DND-41 (cell line): ENCODE data around the gene NKD2.
"Not testable (repeated sequence)": the region's sequence is repeated elsewhere in the genome, so short reads cannot be mapped to it uniquely, and the experiment has no call there.

Experiments used
- ATAC-seq: fragments of 200-7000 bp; cut with Tn5 transposase; 3 replicates; pipeline ENCODE4 v1.9.1; 2021; ENCODE audit warnings: low read depth; ENCODE audit not compliant: insufficient read depth
- DNase-seq: peaks from one replicate; pipeline ENCODE4 v3.0.0-alpha.2; 2020
- H2AFZ ChIP-seq: 2 replicates; pipeline ENCODE4 v1.6.0; 2012; ENCODE audit warnings: low read depth, low read length
- H3K27ac ChIP-seq: 2 replicates; pipeline ENCODE4 v1.5.1; 2012; ENCODE audit warnings: low read length, inconsistent platforms
- H3K27me3 ChIP-seq: fragments of 200-600 bp; sonication (generic); 2 replicates; pipeline ENCODE4 v1.6.0; 2012; ENCODE audit warnings: low read length, mild to moderate bottlenecking, inconsistent platforms; ENCODE audit not compliant: insufficient read depth, poor library complexity
- H3K36me3 ChIP-seq: 2 replicates; pipeline ENCODE4 v1.5.1; 2012; ENCODE audit warnings: low read length, inconsistent platforms; ENCODE audit not compliant: insufficient read depth
- H3K4me1 ChIP-seq: 2 replicates; pipeline ENCODE4 v1.5.1; 2012; ENCODE audit warnings: mild to moderate bottlenecking, low read length; ENCODE audit not compliant: insufficient read depth
- H3K4me2 ChIP-seq: 2 replicates; pipeline ENCODE4 v1.6.0; 2012; ENCODE audit warnings: mild to moderate bottlenecking, moderate library complexity, low read length, inconsistent platforms; ENCODE audit not compliant: insufficient read depth
- H3K4me3 ChIP-seq, 2 experiments: fragments of 200-600 bp in 1 of 2; shearing (Covaris generic) in 1 of 2; 2 replicates each; pipeline ENCODE4 v1.5.1; 2012 to 2016; ENCODE audit warnings: inconsistent platforms in 2 of 2, low read length in 2 of 2, mild to moderate bottlenecking in 2 of 2, low read depth in 1 of 2, moderate library complexity in 1 of 2
- H3K79me2 ChIP-seq: 2 replicates; pipeline ENCODE4 v1.6.0; 2012; ENCODE audit warnings: low read length, inconsistent platforms; ENCODE audit not compliant: insufficient read depth
- H3K9ac ChIP-seq: 2 replicates; pipeline ENCODE4 v1.6.0; 2012; ENCODE audit warnings: low read depth, mild to moderate bottlenecking, inconsistent platforms, low read length, moderate library complexity
- H3K9me3 ChIP-seq: 2 replicates; pipeline ENCODE4 v1.5.1; 2012; ENCODE audit warnings: low read length, moderate library complexity, mild to moderate bottlenecking, inconsistent platforms; ENCODE audit not compliant: insufficient read depth, severe bottlenecking
- H4K20me1 ChIP-seq: 2 replicates; pipeline ENCODE4 v1.6.0; 2012; ENCODE audit warnings: low read length; ENCODE audit not compliant: insufficient read depth
- EZH2 ChIP-seq: IDR thresholded peaks from 3 replicates; pipeline ENCODE4 v1.6.1; 2012; ENCODE audit warnings: borderline replicate concordance, low read depth, mild to moderate bottlenecking, moderate library complexity, low read length, inconsistent platforms; ENCODE audit not compliant: severe bottlenecking
- TF ChIP-seq, protein P1 (sequence below): IDR thresholded peaks from 2 replicates; pipeline ENCODE4 v1.5.1; 2012; ENCODE audit warnings: borderline replicate concordance, low read length, moderate library complexity, mild to moderate bottlenecking; ENCODE audit not compliant: poor library complexity, severe bottlenecking; ENCODE audit errors: extremely low read depth

NKD2 gene

DNA sequence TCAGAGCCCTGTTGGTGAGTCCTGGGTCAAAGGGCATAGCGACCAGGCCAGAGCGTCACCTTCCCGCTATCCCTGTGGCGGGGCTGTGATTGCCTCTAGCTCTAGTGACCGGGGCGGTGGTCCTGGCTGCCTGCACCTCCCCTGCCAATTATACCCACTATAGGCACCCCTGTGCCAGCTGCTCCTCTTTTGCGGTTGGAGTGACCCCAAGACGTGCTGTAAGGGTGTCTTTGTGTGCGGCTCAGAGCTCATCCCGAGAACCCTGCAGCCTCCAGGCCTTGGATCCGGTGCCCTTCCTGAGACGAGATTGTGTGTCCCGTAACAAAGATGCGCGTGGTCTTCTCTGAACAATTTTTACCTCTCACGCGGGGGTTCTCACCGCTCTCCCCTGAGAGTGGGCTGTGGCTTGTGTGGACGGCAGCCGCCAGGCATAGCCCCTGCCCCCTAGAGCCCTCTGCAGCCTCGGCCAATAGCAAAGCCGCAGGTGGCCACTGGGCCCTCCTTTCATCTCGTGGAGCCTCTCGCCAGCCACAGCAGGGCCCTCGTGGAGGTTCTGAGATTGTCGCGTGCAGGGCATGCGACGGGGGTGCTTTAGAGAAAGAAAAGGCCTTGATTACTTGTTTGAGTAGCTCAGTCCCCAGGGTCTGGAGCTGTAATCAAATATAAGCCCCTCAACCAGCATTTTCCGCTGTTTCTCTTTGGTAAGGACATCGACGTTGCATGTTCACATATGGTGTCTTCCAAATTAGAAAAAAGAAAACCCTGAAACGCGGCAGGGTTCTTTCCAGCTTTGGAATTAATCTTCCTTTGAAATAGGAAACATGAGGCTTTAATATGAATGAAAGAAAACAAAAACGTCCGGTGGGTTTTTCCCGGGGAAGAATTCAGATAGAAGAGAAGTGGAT lies 10.7 kb downstream of the NKD2 start:
- TF ChIP-seq, protein P1, sequence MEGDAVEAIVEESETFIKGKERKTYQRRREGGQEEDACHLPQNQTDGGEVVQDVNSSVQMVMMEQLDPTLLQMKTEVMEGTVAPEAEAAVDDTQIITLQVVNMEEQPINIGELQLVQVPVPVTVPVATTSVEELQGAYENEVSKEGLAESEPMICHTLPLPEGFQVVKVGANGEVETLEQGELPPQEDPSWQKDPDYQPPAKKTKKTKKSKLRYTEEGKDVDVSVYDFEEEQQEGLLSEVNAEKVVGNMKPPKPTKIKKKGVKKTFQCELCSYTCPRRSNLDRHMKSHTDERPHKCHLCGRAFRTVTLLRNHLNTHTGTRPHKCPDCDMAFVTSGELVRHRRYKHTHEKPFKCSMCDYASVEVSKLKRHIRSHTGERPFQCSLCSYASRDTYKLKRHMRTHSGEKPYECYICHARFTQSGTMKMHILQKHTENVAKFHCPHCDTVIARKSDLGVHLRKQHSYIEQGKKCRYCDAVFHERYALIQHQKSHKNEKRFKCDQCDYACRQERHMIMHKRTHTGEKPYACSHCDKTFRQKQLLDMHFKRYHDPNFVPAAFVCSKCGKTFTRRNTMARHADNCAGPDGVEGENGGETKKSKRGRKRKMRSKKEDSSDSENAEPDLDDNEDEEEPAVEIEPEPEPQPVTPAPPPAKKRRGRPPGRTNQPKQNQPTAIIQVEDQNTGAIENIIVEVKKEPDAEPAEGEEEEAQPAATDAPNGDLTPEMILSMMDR = no peak
- no peak for TF ChIP-seq EZH2
- Histone ChIP-seq H3K4me3 (no peak overlapping the region), H3K79me2 (peaks cover 2% of the 10 kb centered on the region; the same call in 1 of the 2 replicates), H3K36me3 (peaks cover 40% of the 10 kb centered on the region), H3K9ac (no peak overlapping the region), H4K20me1 (peaks cover 46% of the 10 kb centered on the region), H3K4me1 (no peaks in the 10 kb centered on the region), H3K9me3 (no peaks in the 10 kb centered on the region), H2AFZ (no peak overlapping the region), H3K4me2 (no peak overlapping the region), H3K27ac (no peak overlapping the region), H3K27me3 (no peaks in the 10 kb centered on the region)
- DNase-seq = no peak
- no peak for ATAC-seq

DNA sequence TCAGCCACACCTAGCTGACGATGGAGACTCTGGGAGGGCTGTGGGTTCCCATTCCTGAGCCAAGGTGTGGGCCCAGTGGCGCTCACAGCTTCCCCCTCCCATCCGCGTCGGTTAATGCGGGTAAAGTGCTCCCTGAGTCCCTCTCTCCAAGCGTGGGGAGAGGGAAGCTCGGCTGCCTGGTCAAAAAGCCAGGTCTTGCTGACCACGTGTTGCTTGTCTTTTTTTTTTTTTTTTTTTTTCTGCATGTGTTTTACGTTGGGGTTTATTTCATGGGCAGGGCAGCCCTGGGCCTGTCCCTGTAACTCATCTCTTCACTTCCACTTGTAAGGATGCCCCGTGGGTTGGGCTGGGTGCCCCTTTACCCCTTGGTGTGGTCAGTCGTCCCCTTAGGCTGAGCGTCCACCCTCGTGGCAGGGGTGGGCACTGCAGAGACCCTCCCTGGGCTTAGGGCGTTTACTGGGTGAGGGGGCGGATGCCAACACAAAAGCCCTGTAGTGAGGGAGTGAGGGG lies 11.9 kb downstream of the NKD2 start:
- Histone ChIP-seq H3K27me3 (no peaks in the 10 kb centered on the region), H3K27ac (no peak overlapping the region), H3K4me3 (no peak overlapping the region), H3K79me2 (peaks cover 2% of the 10 kb centered on the region; the same call in 1 of the 2 replicates), H3K36me3 (peaks cover 28% of the 10 kb centered on the region), H3K9me3 (no peaks in the 10 kb centered on the region), H4K20me1 (peaks cover 37% of the 10 kb centered on the region), H3K4me1 (no peaks in the 10 kb centered on the region), H2AFZ (no peak overlapping the region), H3K4me2 (no peak overlapping the region), H3K9ac (no peak overlapping the region)
- TF ChIP-seq EZH2 = no peak
- TF ChIP-seq, protein P1 = no peak
- DNase-seq (no peak), ATAC-seq (no peak)

DNA sequence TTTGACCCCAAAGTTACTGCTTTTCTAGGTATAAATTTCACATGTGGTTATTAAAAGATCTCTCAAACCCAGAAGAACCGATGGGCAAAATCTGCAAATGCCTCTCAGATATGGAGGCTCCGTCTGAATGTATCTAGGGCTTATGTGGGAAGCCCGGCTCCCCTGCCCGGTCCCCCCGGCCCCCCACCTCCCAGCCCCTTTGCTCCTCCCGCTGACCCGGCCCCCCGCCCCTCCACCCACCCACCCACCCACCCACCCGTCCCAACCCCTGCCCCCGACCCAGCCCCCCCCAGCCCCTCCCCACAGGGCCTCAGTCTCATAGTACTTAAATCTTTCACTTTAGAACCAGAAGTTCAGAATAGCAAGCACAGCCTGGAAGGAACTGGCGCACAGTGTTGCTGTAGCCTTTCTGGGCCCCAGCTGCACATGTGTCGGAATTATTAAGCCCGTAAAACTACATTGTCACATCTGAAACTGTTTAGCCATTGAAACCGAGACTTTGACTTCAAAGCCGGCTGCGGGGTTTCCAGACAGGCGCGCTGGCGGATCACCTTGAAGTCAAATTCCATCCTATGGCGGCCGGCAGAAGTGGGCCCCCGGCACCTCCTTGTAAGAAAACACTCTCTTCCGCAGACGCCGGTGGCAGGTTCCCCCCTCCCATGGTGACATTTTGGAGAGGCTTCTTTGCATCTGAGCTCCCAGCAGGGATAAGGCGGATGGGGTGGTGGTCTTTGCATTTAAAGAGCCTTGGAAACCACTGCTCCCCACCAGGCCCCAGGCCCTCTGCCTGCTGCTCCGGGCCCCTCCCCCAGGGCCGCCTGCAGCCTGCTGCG lies 12.8 kb downstream of the NKD2 start:
- H3K9ac ChIP-seq = no peak overlapping the region
- no peak overlapping the region for H2AFZ ChIP-seq
- no peaks in the 10 kb centered on the region for H3K4me1 ChIP-seq
- no peak overlapping the region for H3K27ac ChIP-seq
- no peaks in the 10 kb centered on the region for H3K27me3 ChIP-seq
- peaks cover 28% of the 10 kb centered on the region for H4K20me1 ChIP-seq
- DNase-seq (no peak), ATAC-seq (no peak)
- H3K36me3 ChIP-seq = peaks cover 19% of the 10 kb centered on the region
- no peak overlapping the region for H3K4me2 ChIP-seq
- H3K79me2 ChIP-seq = peaks cover 2% of the 10 kb centered on the region; the same call in 1 of the 2 replicates
- no peak overlapping the region for H3K4me3 ChIP-seq
- H3K9me3 ChIP-seq = no peaks in the 10 kb centered on the region
- TF ChIP-seq, protein P1 = no peak
- no peak for TF ChIP-seq EZH2

DNA sequence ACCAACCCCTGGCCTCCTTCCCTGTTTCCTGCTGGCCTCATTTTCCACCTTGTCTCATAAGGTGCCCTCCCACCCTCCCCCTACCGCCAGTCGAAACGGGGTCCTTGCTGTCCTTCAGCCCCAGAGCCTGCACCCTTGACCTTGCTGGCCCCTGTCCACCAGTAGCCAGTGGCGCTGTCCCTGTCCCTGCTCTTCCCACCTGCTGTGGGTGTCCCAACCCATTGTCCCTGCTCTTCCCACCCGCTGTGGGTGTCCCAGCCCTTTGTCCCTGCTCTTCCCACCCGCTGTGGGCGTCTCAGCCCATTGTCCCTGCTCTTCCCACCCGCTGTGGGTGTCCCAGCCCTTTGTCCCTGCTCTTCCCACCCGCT lies 13.4 kb downstream of the NKD2 start:
- H3K79me2 ChIP-seq, H2AFZ ChIP-seq, H3K4me3 ChIP-seq, H3K4me1 ChIP-seq, H3K4me2 ChIP-seq, H3K9me3 ChIP-seq, H3K27ac ChIP-seq, H3K9ac ChIP-seq, H3K27me3 ChIP-seq, ATAC-seq, DNase-seq: not testable (repeated sequence)
- Histone ChIP-seq H4K20me1 (peaks cover 27% of the 10 kb centered on the region), H3K36me3 (peaks cover 13% of the 10 kb centered on the region)
